OCI-LY1 (cell line): ENCODE results near the gene CADM1.

Experiments
- H2AFZ ChIP-seq: fragments of 200-600 bp; sonication (generic), shearing (Covaris generic); 2 replicates; pipeline ENCODE4 v1.6.0; 2014; ENCODE audit warnings: antibody characterized with exemption, mild to moderate bottlenecking, low read length
- H3F3A ChIP-seq: fragments of 200-600 bp; sonication (generic), shearing (Covaris generic); 2 replicates; pipeline ENCODE4 v1.6.0; 2014; ENCODE audit warnings: mild to moderate bottlenecking, antibody characterized with exemption, low read length, moderate library complexity; ENCODE audit not compliant: insufficient read depth
- H3K27ac ChIP-seq: fragments of 200-600 bp; sonication (generic); 2 replicates; pipeline ENCODE4 v1.5.1; 2014; ENCODE audit warnings: low read length, mixed run types, mild to moderate bottlenecking, low read depth; ENCODE audit not compliant: poor library complexity, severe bottlenecking
- H3K27me3 ChIP-seq: fragments of 200-600 bp; sonication (generic); 2 replicates; pipeline ENCODE4 v1.6.0; 2014; ENCODE audit warnings: antibody characterized with exemption, mild to moderate bottlenecking, low read length, moderate library complexity; ENCODE audit not compliant: insufficient read depth
- H3K36me3 ChIP-seq: fragments of 200-600 bp; sonication (generic); 2 replicates; pipeline ENCODE4 v1.6.1; 2014; ENCODE audit warnings: mild to moderate bottlenecking, antibody characterized with exemption, low read length, moderate library complexity, mixed read lengths; ENCODE audit not compliant: insufficient read depth
- H3K4me1 ChIP-seq: fragments of 200-600 bp; sonication (generic); 2 replicates; pipeline ENCODE4 v1.5.1; 2014; ENCODE audit warnings: mild to moderate bottlenecking, low read length, moderate library complexity; ENCODE audit not compliant: insufficient read depth, severe bottlenecking
- H3K4me2 ChIP-seq: fragments of 200-600 bp; sonication (generic), shearing (Covaris generic); 2 replicates; pipeline ENCODE4 v1.6.1; 2014; ENCODE audit warnings: low read length
- H3K4me3 ChIP-seq: fragments of 200-600 bp; sonication (generic); 2 replicates; pipeline ENCODE4 v1.5.1; 2014; ENCODE audit warnings: low read length, low read depth, mild to moderate bottlenecking, mixed read lengths; ENCODE audit not compliant: poor library complexity, severe bottlenecking
- H3K79me2 ChIP-seq: fragments of 200-600 bp; shearing (Covaris generic); 2 replicates; pipeline ENCODE4 v1.6.1; 2016; ENCODE audit warnings: mixed run types, low read length, mixed read lengths; ENCODE audit not compliant: insufficient read depth
- H3K9ac ChIP-seq: fragments of 200-600 bp; sonication (generic), shearing (Covaris generic); 2 replicates; pipeline ENCODE4 v1.6.1; 2014; ENCODE audit warnings: mild to moderate bottlenecking, low read length, mixed read lengths
- H3K9me2 ChIP-seq: fragments of 200-600 bp; sonication (generic), shearing (Covaris generic); 2 replicates; pipeline ENCODE4 v1.6.1; 2014; ENCODE audit warnings: low read depth, mild to moderate bottlenecking, low read length, mixed read lengths
- H3K9me3 ChIP-seq: fragments of 200-600 bp; shearing (Covaris generic); 2 replicates; pipeline ENCODE4 v1.6.1; 2014; ENCODE audit warnings: low read length, mixed read lengths
- H4K20me1 ChIP-seq: fragments of 200-600 bp; sonication (generic), shearing (Covaris generic); 2 replicates; pipeline ENCODE4 v1.6.0; 2016; ENCODE audit warnings: mild to moderate bottlenecking, low read length; ENCODE audit not compliant: insufficient read depth
- EZH2 ChIP-seq: fragments of 200-600 bp; sonication (generic), shearing (Covaris generic); IDR thresholded peaks from 2 replicates; pipeline ENCODE4 v1.8.0; 2017; ENCODE audit warnings: borderline replicate concordance, mixed run types, mild to moderate bottlenecking, antibody characterized with exemption, low read length, moderate library complexity, mixed read lengths
- TF ChIP-seq, protein P1 (sequence below): fragments of 200-600 bp; sonication (generic), shearing (Covaris generic); IDR thresholded peaks from 2 replicates; pipeline ENCODE4 v1.5.1; 2017; ENCODE audit warnings: mild to moderate bottlenecking, antibody characterized with exemption, low read length, moderate library complexity, mixed read lengths

The CADM1 gene

DNA sequence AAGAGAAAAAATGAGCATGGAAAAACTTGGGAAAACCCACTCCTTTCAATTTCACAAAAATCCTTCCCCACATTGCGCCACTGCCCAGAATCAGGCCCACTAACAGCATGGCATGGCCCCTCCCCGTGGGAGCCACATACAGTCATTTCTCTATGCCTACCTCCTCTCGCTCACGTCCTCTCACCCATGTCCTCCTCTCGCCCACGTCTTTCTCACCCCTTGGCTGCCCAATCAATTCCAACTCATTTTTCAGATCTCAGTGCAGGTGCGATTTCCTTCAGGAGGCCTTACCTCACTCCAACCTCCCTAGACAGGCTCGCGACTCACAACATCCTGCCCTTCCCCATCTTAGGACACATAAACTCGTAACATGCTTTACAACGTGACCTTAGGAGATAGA, 229.2 kb downstream of the CADM1 start:
- Histone ChIP-seq H3K4me3 (no peak overlapping the region), H4K20me1 (no peaks in the 10 kb centered on the region)

DNA sequence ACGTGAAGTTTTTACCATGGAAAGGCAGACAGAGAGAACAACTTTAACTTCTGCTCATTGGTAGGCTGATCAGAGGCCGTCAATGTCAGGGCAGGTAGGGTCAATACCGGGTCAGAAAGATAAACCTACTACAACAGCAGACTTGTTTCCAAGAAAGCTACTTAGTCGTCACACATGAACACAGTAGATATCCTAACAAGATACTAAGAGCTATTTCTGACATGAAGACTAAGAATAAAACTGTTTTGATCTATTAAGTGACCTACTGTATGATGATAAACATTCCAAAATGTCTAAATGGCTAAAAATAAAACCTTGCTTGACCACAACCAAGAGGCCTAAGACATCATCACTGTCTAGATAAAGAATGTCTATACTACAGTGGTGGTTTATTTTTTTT, 231.3 kb downstream of the CADM1 start:
- no peak overlapping the region for H3K4me3 ChIP-seq
- H3K9me3 ChIP-seq = no peaks in the 10 kb centered on the region
- H3K9ac ChIP-seq = no peak overlapping the region
- peaks cover 29% of the 10 kb centered on the region for H3K4me1 ChIP-seq
- no peaks in the 10 kb centered on the region for H3K79me2 ChIP-seq
- TF ChIP-seq EZH2 = no peak
- TF ChIP-seq, protein P1, sequence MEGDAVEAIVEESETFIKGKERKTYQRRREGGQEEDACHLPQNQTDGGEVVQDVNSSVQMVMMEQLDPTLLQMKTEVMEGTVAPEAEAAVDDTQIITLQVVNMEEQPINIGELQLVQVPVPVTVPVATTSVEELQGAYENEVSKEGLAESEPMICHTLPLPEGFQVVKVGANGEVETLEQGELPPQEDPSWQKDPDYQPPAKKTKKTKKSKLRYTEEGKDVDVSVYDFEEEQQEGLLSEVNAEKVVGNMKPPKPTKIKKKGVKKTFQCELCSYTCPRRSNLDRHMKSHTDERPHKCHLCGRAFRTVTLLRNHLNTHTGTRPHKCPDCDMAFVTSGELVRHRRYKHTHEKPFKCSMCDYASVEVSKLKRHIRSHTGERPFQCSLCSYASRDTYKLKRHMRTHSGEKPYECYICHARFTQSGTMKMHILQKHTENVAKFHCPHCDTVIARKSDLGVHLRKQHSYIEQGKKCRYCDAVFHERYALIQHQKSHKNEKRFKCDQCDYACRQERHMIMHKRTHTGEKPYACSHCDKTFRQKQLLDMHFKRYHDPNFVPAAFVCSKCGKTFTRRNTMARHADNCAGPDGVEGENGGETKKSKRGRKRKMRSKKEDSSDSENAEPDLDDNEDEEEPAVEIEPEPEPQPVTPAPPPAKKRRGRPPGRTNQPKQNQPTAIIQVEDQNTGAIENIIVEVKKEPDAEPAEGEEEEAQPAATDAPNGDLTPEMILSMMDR = no peak
- no peaks in the 10 kb centered on the region for H3K9me2 ChIP-seq
- H3K36me3 ChIP-seq = no peaks in the 10 kb centered on the region
- no peaks in the 10 kb centered on the region for H3F3A ChIP-seq
- H4K20me1 ChIP-seq = no peaks in the 10 kb centered on the region
- H3K27ac ChIP-seq = no peak overlapping the region
- no peak overlapping the region for H3K4me2 ChIP-seq
- no peak overlapping the region for H2AFZ ChIP-seq
- H3K27me3 ChIP-seq = no peaks in the 10 kb centered on the region

More for the DNA sequence above, 229.2 kb downstream of the CADM1 start:
- H3K4me2 ChIP-seq = no peak overlapping the region
- no peak overlapping the region for H3K9ac ChIP-seq
- peaks cover 17% of the 10 kb centered on the region for H3K4me1 ChIP-seq
- no peaks in the 10 kb centered on the region for H3F3A ChIP-seq
- no peaks in the 10 kb centered on the region for H3K9me3 ChIP-seq
- H3K9me2 ChIP-seq = no peaks in the 10 kb centered on the region
- H2AFZ ChIP-seq = no peak overlapping the region
- no peaks in the 10 kb centered on the region for H3K36me3 ChIP-seq
- TF ChIP-seq EZH2 = no peak
- TF ChIP-seq, protein P1 = no peak
- H3K79me2 ChIP-seq = no peaks in the 10 kb centered on the region
- no peak overlapping the region for H3K27ac ChIP-seq
- no peaks in the 10 kb centered on the region for H3K27me3 ChIP-seq

DNA sequence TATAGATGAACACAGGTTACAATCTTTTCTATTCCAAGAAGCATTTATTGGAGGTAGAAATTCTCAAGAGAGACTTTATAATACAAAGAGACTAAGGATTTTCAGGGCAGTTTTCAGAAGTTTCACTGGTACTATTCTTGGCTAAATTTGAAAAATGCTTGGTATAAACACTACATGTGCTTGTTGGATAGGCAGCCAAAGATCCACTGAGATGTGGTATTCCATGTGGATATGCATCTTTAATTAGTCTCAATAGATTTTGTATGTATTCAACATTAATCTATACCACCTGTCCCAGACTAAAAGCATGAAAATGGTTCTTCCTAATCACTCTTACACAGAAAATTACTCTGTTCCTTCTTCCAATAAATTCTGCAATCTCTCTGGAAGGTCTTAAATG, 232.6 kb downstream of the CADM1 start:
- no peaks in the 10 kb centered on the region for H3K9me2 ChIP-seq
- H3K4me1 ChIP-seq = peaks cover 42% of the 10 kb centered on the region
- no peak overlapping the region for H3K4me3 ChIP-seq
- no peaks in the 10 kb centered on the region for H3K9me3 ChIP-seq
- H3K27ac ChIP-seq = no peak overlapping the region
- no peaks in the 10 kb centered on the region for H3F3A ChIP-seq
- no peaks in the 10 kb centered on the region for H3K79me2 ChIP-seq
- H3K4me2 ChIP-seq = no peak overlapping the region
- no peaks in the 10 kb centered on the region for H4K20me1 ChIP-seq
- TF ChIP-seq EZH2 = no peak
- TF ChIP-seq, protein P1 = no peak
- H3K27me3 ChIP-seq = no peaks in the 10 kb centered on the region
- no peak overlapping the region for H3K9ac ChIP-seq
- no peaks in the 10 kb centered on the region for H3K36me3 ChIP-seq
- no peak overlapping the region for H2AFZ ChIP-seq
